ENCODE measurements around the gene FN3K.
"Not testable (repeated sequence)": the region's sequence is repeated elsewhere in the genome, so short reads cannot be mapped to it uniquely, and the experiment has no call there.

DNA sequence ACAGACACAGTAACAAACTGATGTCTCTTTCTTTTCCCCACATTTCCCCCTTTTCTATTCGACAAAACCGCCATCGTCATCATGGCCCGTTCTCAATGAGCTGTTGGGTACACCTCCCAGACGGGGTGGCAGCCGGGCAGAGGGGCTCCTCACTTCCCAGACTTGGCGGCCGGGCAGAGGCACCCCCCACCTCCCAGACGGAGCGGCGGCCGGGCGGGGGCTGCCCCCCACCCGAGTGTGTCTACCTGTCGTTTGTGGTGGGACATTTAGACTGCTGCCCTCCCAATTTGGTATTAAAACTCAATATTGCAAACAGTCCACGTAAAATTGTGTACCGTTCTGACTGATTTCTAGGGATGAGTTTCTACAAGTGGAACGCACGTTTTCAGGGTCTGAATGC is 39.0 kb downstream of the FN3K start:
- TF ChIP-seq, protein P1, sequence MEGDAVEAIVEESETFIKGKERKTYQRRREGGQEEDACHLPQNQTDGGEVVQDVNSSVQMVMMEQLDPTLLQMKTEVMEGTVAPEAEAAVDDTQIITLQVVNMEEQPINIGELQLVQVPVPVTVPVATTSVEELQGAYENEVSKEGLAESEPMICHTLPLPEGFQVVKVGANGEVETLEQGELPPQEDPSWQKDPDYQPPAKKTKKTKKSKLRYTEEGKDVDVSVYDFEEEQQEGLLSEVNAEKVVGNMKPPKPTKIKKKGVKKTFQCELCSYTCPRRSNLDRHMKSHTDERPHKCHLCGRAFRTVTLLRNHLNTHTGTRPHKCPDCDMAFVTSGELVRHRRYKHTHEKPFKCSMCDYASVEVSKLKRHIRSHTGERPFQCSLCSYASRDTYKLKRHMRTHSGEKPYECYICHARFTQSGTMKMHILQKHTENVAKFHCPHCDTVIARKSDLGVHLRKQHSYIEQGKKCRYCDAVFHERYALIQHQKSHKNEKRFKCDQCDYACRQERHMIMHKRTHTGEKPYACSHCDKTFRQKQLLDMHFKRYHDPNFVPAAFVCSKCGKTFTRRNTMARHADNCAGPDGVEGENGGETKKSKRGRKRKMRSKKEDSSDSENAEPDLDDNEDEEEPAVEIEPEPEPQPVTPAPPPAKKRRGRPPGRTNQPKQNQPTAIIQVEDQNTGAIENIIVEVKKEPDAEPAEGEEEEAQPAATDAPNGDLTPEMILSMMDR (tag by site-specific recombination; IDR thresholded peaks at IDR 0.05) = not testable (repeated sequence)
- TF ChIP-seq ZNF274 (IDR thresholded peaks at IDR 0.05; ENCODE audit: low read length); ZNF274 (tag by site-specific recombination; IDR thresholded peaks at IDR 0.05; ENCODE audit: borderline replicate concordance); SALL2 (tag by site-specific recombination; IDR thresholded peaks at IDR 0.05; ENCODE audit: borderline replicate concordance): not testable (repeated sequence)

Measured in HEK293 (cell line).